ENCODE data around the gene KCNE1. TPM values are rescaled to one million over a fixed set of nuclear protein-coding genes. Genes with fewer than 3 reads are reported as not detected.
"Not testable (repeated sequence)": the region's sequence is repeated elsewhere in the genome, so short reads cannot be mapped to it uniquely, and the experiment has no call there.

KCNE1 gene
- not detected in 2 replicates for total RNA-seq (2014; rRNA removed; shearing (Covaris generic); ENCODE audit: low replicate concordance)

GRCh38 chr21:34511787-34512455, at the start of gene KCNE1:
TSS of gene KCNE1 (minus strand) at chr21:34512210. CDS start at chr21:34449634, 62,576 bp downstream.
- H3K9ac ChIP-seq (ENCODE audit: low read length), result no peak within 1 kb of the TSS

GRCh38 chr21:34561806-34562205, 49.8 kb upstream of the KCNE1 start:
- H3K9me3 ChIP-seq (ENCODE audit: low read length), result no peaks in the 10 kb centered on the region
- H3K27me3 ChIP-seq (ENCODE audit: low read length), result no peaks in the 10 kb centered on the region
- no peaks in the 10 kb centered on the region for H3K4me1 ChIP-seq (ENCODE audit: low read length)
- no peak overlapping the region for H2AFZ ChIP-seq (ENCODE audit: low read length)
- no peak overlapping the region for H3K9ac ChIP-seq (ENCODE audit: low read length)
- H3K36me3 ChIP-seq (ENCODE audit: insufficient read depth, low read length), result no peaks in the 10 kb centered on the region
- H3K79me2 ChIP-seq (ENCODE audit: low read length), result no peaks in the 10 kb centered on the region
- H4K20me1 ChIP-seq (ENCODE audit: insufficient read depth, low read depth, low read length), result no peaks in the 10 kb centered on the region; the same call in 1 of the 2 replicates
- no peak overlapping the region for H3K4me3 ChIP-seq (ENCODE audit: low read length)
- DNase-seq, result no peak
- no peak overlapping the region for H3K27ac ChIP-seq (ENCODE audit: low read length)
- no peak overlapping the region for H3K4me2 ChIP-seq (ENCODE audit: low read depth, low read length, poor library complexity, severe bottlenecking)
- no peaks in the 10 kb centered on the region for H3K9me2 ChIP-seq (replicated peaks; ENCODE audit: insufficient read depth, low read length)

More at GRCh38 chr21:34511787-34512455, at the start of gene KCNE1:
- H3K27ac ChIP-seq (ENCODE audit: low read length), result no peak within 1 kb of the TSS
- H2AFZ ChIP-seq (ENCODE audit: low read length), result no peak within 1 kb of the TSS
- no peak for DNase-seq
- no peak within 1 kb of the TSS for H3K4me3 ChIP-seq (ENCODE audit: low read length)
- H3K27me3 ChIP-seq (ENCODE audit: low read length), result no peaks in the 10 kb centered on the region
- no peak within 1 kb of the TSS for H3K4me2 ChIP-seq (ENCODE audit: low read depth, low read length, poor library complexity, severe bottlenecking)
- no peaks in the 10 kb centered on the region for H3K36me3 ChIP-seq (ENCODE audit: insufficient read depth, low read length)
- H3K79me2 ChIP-seq (ENCODE audit: low read length), result no peaks in the 10 kb centered on the region
- H3K9me3 ChIP-seq (ENCODE audit: low read length), result no peaks in the 10 kb centered on the region
- H3K9me2 ChIP-seq (replicated peaks; ENCODE audit: insufficient read depth, low read length), result no peaks in the 10 kb centered on the region
- H4K20me1 ChIP-seq (ENCODE audit: insufficient read depth, low read depth, low read length), result no peaks in the 10 kb centered on the region
- H3K4me1 ChIP-seq (ENCODE audit: low read length), result no peaks in the 10 kb centered on the region

- no peak overlapping the region for H3K9ac ChIP-seq (ENCODE audit: low read length)
- no peaks in the 10 kb centered on the region for H3K4me1 ChIP-seq (ENCODE audit: low read length)
- no peak overlapping the region for H3K27ac ChIP-seq (ENCODE audit: low read length)
- H4K20me1 ChIP-seq (ENCODE audit: insufficient read depth, low read depth, low read length), result no peaks in the 10 kb centered on the region; the same call in 1 of the 2 replicates
- H3K4me2 ChIP-seq (ENCODE audit: low read depth, low read length, poor library complexity, severe bottlenecking), result no peak overlapping the region
- H2AFZ ChIP-seq (ENCODE audit: low read length), result no peak overlapping the region
- H3K9me3 ChIP-seq (ENCODE audit: low read length), result no peaks in the 10 kb centered on the region
- H3K27me3 ChIP-seq (ENCODE audit: low read length), result no peaks in the 10 kb centered on the region
- no peak for DNase-seq
- no peak overlapping the region for H3K4me3 ChIP-seq (ENCODE audit: low read length)
- H3K36me3 ChIP-seq (ENCODE audit: insufficient read depth, low read length), result no peaks in the 10 kb centered on the region
- H3K79me2 ChIP-seq (ENCODE audit: low read length), result no peaks in the 10 kb centered on the region
- H3K9me2 ChIP-seq (replicated peaks; ENCODE audit: insufficient read depth, low read length), result no peaks in the 10 kb centered on the region
These were observed 48.6 kb upstream of the KCNE1 start for GRCh38 chr21:34560609-34561008.

GRCh38 chr21:34560021-34560420, 48.0 kb upstream of the KCNE1 start:
- no peak for DNase-seq
- no peak overlapping the region for H3K4me3 ChIP-seq (ENCODE audit: low read length)
- H3K36me3 ChIP-seq (ENCODE audit: insufficient read depth, low read length), result no peaks in the 10 kb centered on the region
- H3K9ac ChIP-seq (ENCODE audit: low read length), result no peak overlapping the region
- no peak overlapping the region for H2AFZ ChIP-seq (ENCODE audit: low read length)
- H3K9me3 ChIP-seq (ENCODE audit: low read length), result no peaks in the 10 kb centered on the region
- H3K27ac ChIP-seq (ENCODE audit: low read length), result no peak overlapping the region
- H3K27me3 ChIP-seq (ENCODE audit: low read length), result no peaks in the 10 kb centered on the region
- no peaks in the 10 kb centered on the region; the same call in 1 of the 2 replicates for H4K20me1 ChIP-seq (ENCODE audit: insufficient read depth, low read depth, low read length)
- H3K4me1 ChIP-seq (ENCODE audit: low read length), result no peaks in the 10 kb centered on the region
- H3K4me2 ChIP-seq (ENCODE audit: low read depth, low read length, poor library complexity, severe bottlenecking), result no peak overlapping the region
- H3K9me2 ChIP-seq (replicated peaks; ENCODE audit: insufficient read depth, low read length), result no peaks in the 10 kb centered on the region
- no peaks in the 10 kb centered on the region for H3K79me2 ChIP-seq (ENCODE audit: low read length)

- no peak overlapping the region for H3K4me2 ChIP-seq (ENCODE audit: low read depth, low read length, poor library complexity, severe bottlenecking)
- H4K20me1 ChIP-seq (ENCODE audit: insufficient read depth, low read depth, low read length), result no peaks in the 10 kb centered on the region
- H3K27ac ChIP-seq (ENCODE audit: low read length), result no peak overlapping the region
- DNase-seq, result no peak
- no peaks in the 10 kb centered on the region for H3K4me1 ChIP-seq (ENCODE audit: low read length)
- no peaks in the 10 kb centered on the region for H3K79me2 ChIP-seq (ENCODE audit: low read length)
- no peaks in the 10 kb centered on the region for H3K27me3 ChIP-seq (ENCODE audit: low read length)
- no peaks in the 10 kb centered on the region for H3K9me3 ChIP-seq (ENCODE audit: low read length)
- no peak overlapping the region for H3K4me3 ChIP-seq (ENCODE audit: low read length)
- H3K36me3 ChIP-seq (ENCODE audit: insufficient read depth, low read length), result no peaks in the 10 kb centered on the region
- H2AFZ ChIP-seq (ENCODE audit: low read length), result no peak overlapping the region
- no peaks in the 10 kb centered on the region for H3K9me2 ChIP-seq (replicated peaks; ENCODE audit: insufficient read depth, low read length)
- H3K9ac ChIP-seq (ENCODE audit: low read length), result no peak overlapping the region
These were observed 47.1 kb upstream of the KCNE1 start for GRCh38 chr21:34559089-34559631.

GRCh38 chr21:34558166-34558565, 46.2 kb upstream of the KCNE1 start:
- DNase-seq, result no peak
- H4K20me1 ChIP-seq (ENCODE audit: insufficient read depth, low read depth, low read length), result no peaks in the 10 kb centered on the region
- H3K4me1 ChIP-seq (ENCODE audit: low read length), result no peaks in the 10 kb centered on the region
- H3K27me3 ChIP-seq (ENCODE audit: low read length), result no peaks in the 10 kb centered on the region
- no peak overlapping the region for H3K9ac ChIP-seq (ENCODE audit: low read length)
- H3K79me2 ChIP-seq (ENCODE audit: low read length), result no peaks in the 10 kb centered on the region
- H3K9me3 ChIP-seq (ENCODE audit: low read length), result no peaks in the 10 kb centered on the region
- H3K36me3 ChIP-seq (ENCODE audit: insufficient read depth, low read length), result no peaks in the 10 kb centered on the region
- no peak overlapping the region for H3K27ac ChIP-seq (ENCODE audit: low read length)
- H3K4me2 ChIP-seq (ENCODE audit: low read depth, low read length, poor library complexity, severe bottlenecking), result no peak overlapping the region
- H3K9me2 ChIP-seq (replicated peaks; ENCODE audit: insufficient read depth, low read length), result no peaks in the 10 kb centered on the region
- H3K4me3 ChIP-seq (ENCODE audit: low read length), result no peak overlapping the region
- H2AFZ ChIP-seq (ENCODE audit: low read length), result no peak overlapping the region

- H3K4me3 ChIP-seq (ENCODE audit: low read length), result no peak overlapping the region
- H3K36me3 ChIP-seq (ENCODE audit: insufficient read depth, low read length), result no peaks in the 10 kb centered on the region
- DNase-seq, result no peak
- no peaks in the 10 kb centered on the region for H3K9me2 ChIP-seq (replicated peaks; ENCODE audit: insufficient read depth, low read length)
- H3K27me3 ChIP-seq (ENCODE audit: low read length), result no peaks in the 10 kb centered on the region
- no peaks in the 10 kb centered on the region for H3K4me1 ChIP-seq (ENCODE audit: low read length)
- no peaks in the 10 kb centered on the region for H4K20me1 ChIP-seq (ENCODE audit: insufficient read depth, low read depth, low read length)
- H3K9ac ChIP-seq (ENCODE audit: low read length), result no peak overlapping the region
- H3K4me2 ChIP-seq (ENCODE audit: low read depth, low read length, poor library complexity, severe bottlenecking), result no peak overlapping the region
- H3K79me2 ChIP-seq (ENCODE audit: low read length), result no peaks in the 10 kb centered on the region
- no peak overlapping the region for H3K27ac ChIP-seq (ENCODE audit: low read length)
- H2AFZ ChIP-seq (ENCODE audit: low read length), result no peak overlapping the region
- no peaks in the 10 kb centered on the region for H3K9me3 ChIP-seq (ENCODE audit: low read length)
These were observed 45.3 kb upstream of the KCNE1 start for GRCh38 chr21:34557261-34557660.

DNA sequence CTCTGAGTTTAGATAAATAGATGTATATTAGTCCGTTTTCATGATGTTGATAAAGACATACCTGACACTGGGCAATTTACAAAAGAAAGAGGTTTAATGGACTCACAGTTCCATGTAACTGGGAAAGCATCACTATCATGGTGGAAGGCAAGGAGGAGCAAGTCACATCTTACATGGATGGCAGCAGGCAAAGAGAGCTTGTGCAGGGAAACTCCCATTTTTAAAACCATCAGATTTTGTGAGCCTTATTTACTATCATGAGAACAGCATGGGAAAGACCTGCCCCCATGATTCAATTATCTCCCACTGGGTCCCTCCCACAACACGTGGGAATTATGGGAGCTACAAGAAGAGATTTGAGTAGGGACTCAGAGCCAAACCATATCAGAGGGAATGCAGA, 42.7 kb upstream of the KCNE1 start:
- not testable (repeated sequence) for H3K4me1 ChIP-seq (ENCODE audit: low read length); DNase-seq; H3K27me3 ChIP-seq (ENCODE audit: low read length); H3K9me3 ChIP-seq (ENCODE audit: low read length); H3K36me3 ChIP-seq (ENCODE audit: insufficient read depth, low read length); H4K20me1 ChIP-seq (ENCODE audit: insufficient read depth, low read depth, low read length); H3K27ac ChIP-seq (ENCODE audit: low read length); H3K9ac ChIP-seq (ENCODE audit: low read length); H3K9me2 ChIP-seq (replicated peaks; ENCODE audit: insufficient read depth, low read length); H2AFZ ChIP-seq (ENCODE audit: low read length); H3K4me2 ChIP-seq (ENCODE audit: low read depth, low read length, poor library complexity, severe bottlenecking); H3K4me3 ChIP-seq (ENCODE audit: low read length); H3K79me2 ChIP-seq (ENCODE audit: low read length)
